HG02763 (cell line): ENCODE measurements around the gene FAR2.
"Not testable (repeated sequence)": the region's sequence is repeated elsewhere in the genome, so short reads cannot be mapped to it uniquely, and the experiment has no call there.

Source experiments
- ATAC-seq: cut with Tn5 transposase; IDR thresholded peaks from one replicate; pipeline ENCODE4 v1.9.1; 2021; ENCODE audit warnings: mild to moderate bottlenecking, moderate library complexity; ENCODE audit not compliant: unreplicated experiment

The FAR2 gene

GRCh38 chr12:29148911-29149690, at the start of gene FAR2:
Gene FAR2 (plus strand): TSS chr12:29149278. CDS start chr12:29270450, 121,172 bp downstream.
- ATAC-seq = peak; percentile 43

- no peak for ATAC-seq
These were observed 46.3 kb upstream of the FAR2 start for GRCh38 chr12:29102741-29103140.

- peak; percentile 93 for ATAC-seq
These were observed 45.5 kb upstream of the FAR2 start for GRCh38 chr12:29103539-29103974.

DNA sequence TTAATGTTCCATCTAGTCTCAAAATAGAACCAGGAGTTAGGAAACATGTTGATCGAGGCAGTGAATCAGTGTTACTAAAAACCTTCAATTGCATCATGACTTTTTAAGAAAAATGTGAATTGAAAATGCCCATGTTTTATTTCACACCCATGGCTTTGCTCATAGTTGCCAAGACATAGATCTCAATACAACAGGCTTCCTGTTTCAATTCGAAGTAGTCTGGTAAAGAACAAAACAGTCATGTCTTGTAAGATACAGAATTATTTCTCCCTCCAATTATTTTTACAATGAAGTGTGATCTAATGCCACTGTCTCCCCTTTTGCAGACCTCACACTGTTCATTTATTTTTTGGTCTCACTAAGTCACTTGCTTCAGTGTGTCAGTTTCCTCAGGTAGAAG, 44.6 kb upstream of the FAR2 start:
- no peak for ATAC-seq

GRCh38 chr12:29110506-29111442, 38.3 kb upstream of the FAR2 start:
- ATAC-seq = no peak

- no peak for ATAC-seq
These were observed 36.0 kb upstream of the FAR2 start for GRCh38 chr12:29113101-29113500.

DNA sequence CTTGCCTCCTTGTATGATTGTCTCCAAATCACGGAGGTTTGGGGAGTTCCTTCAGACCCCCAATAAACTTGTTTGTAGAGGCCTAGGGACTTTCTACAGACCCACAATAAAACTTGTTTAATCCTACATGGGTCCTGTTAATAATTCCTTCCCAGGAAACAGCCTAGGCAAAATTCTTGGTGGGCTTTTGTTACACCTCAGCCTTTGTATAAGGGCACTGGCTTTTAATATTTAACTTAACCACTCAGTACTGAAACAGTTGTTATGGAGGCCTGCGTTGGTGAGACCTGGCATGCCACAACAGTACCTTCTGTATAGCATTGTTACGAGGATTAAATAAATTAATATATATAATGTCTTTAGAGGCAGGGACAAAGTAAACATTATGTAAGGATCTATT, 32.7 kb upstream of the FAR2 start:
- ATAC-seq = no peak

DNA sequence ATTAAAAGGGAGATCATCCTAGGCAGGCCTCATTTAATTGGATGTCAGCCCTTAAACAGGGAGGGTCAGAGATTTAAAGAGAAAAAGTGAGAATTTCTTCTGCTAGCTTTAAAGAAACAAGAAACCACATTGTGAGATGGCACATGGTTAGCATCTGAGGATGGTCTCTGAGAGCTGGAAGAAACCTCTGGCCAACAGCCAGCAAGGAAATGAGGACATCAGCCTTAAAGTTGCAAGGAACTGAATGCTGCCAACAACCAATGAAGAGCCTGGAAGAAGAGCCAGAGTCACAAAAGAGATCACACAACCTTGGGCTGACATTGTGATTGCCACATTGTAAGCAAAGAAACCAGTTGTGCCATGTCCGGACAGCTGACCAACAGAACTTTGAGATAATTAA, 17.5 kb upstream of the FAR2 start:
- ATAC-seq = no peak

GRCh38 chr12:29132316-29132715, 16.8 kb upstream of the FAR2 start:
- no peak for ATAC-seq

GRCh38 chr12:29133181-29133580, 15.9 kb upstream of the FAR2 start:
- no peak for ATAC-seq

DNA sequence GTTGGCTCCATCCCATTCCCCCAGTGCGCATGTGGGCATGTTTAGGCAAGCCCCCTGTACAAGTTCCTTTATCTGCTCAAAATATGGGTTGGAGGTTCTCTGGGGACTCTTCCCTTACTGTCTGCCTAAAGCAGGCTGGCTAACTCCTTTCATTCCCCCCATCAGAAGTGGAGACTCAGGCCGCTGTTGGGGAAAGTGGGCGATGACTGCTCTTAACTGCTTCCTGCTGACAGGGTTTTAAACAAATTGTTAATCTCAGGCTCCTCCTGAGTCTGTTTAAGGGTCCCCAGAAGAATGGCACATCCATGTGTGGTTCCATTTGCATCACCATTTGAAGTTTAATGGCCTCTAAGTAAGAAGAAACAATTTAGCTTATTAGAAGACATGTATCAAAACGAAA, 15.4 kb upstream of the FAR2 start:
- ATAC-seq = no peak

DNA sequence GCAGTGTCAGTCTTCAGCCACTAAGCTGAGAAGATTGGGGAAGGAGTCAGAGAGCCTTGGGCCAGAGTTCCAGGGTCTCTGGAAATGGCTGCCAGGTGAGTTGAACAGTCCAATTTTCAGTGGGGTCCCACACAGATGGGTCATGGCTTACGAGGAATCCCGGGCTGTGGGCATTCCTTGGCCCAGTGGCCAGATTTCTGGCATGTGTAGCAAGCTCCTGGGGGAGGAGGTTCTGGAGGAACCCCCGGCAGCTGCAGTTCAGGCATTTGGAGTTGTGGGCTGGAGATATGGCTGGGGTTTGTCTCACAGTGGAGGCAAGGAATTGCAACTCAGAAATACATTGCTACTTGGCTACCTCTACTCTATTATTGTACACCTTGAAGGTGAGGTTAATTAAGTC, 10.8 kb upstream of the FAR2 start:
- not testable (repeated sequence) for ATAC-seq

- not testable (repeated sequence) for ATAC-seq
These were observed 10.2 kb upstream of the FAR2 start for GRCh38 chr12:29138855-29139254.

DNA sequence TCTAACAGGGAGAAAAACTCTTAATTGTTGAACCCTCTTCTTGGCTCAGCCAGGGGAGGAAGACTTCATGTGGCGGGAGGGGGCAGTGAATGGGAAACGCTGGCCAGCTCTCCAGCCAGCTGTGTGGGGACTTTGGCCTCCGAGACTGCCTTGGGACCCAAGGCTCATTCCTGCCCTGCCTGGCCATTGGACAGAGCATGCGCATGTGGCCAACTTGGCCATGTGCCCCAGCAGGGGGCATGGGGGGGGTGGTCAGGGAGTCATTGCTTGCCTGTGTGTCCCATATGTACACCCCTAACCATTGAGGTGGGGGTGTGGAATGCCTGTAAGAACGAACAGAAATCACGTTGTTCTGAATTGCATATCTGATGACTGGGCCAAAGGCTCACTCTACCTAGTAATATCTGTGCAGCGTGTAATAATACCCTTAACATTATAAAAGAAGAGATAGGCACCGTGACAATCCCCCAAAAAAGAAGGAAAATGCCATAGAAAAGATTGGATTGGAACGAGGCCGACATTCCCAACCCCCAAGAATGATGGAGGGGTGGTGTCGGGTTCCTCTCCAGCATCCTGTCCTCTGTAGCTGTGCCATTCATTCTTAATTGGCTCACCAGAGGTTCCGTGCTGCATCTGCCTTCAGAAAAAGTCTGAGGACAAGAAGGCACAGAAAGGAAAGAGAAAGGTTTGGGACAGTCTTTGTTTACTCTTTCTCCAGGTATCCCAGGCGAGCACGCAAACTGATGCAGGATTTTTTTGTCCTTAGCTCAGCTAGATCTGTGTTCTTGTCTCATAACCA, 3.5 kb upstream of the FAR2 start:
- ATAC-seq = no peak

DNA sequence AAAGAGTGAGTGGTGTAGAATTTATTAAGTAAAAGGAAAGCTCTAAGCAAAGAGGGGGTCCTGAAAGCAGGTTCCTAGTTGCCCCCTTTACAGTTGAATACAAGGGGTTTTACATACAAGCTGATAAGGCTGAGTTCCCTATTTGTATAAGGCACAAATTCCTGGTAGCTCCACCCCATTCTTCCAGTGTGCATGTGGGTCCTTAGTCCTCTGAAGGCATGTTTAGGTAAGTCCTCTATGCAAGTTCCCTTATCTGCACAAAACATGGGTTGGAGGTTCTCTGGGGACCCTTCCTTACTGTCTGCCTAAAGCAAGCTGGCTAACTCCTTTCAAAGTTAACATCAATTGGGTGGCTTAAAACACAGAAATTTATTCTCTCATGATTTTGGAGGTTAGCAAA, 2.9 kb upstream of the FAR2 start:
- no peak for ATAC-seq

GRCh38 chr12:29147731-29148595, 1.1 kb upstream of the FAR2 start:
- ATAC-seq = no peak

DNA sequence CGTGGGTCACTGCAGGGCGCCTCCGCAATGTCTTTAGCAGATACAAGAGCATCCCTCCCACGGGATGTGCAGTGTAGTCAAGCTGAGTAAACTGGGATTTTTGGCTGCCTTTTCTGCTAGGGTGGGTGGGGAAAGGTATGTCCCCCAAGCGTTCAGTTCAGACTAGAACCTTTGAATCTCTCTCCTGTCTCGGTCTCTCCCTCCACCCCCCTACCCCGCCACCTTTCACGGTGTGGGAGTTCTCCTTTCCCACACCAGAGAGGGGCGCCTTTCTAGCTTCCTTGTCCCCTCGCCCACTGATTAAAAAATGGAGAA, 525 bp upstream of the FAR2 start:
- peak; percentile 3 for ATAC-seq

DNA sequence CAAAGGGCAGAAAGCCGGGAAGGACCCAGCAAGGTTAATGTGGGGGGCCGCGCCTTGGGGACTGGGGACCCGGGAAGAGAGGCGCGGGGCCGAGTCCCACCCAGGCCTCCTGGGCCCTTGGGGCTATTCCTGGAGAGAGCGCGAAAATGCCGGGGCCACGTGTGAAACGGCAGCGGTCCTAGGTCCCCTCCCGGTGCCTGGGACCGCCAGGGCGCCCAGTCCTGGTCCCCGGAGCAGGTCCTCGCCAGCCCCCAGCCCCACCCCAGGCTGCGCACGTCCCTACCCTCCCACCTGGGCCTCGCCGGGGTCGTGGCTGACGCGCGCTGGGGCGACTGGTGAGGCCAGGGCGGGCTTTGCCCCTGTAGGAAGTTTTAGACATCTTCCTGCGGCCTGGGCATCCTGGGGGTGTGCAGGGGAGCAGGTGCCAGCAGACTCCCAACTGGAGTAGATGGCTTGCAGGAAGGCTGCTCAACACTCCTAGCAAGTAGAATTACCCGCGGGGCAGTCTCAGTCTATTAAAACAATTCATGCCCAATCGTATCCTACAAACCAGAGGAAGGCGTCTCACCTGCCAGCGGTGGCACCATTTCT, 708 bp downstream of the FAR2 start:
- ATAC-seq = peak; percentile 5

GRCh38 chr12:29150462-29150861, 1.4 kb downstream of the FAR2 start:
- no peak for ATAC-seq
